Smooth muscle cell (in vitro differentiated cells): ENCODE data around the gene CLTCL1. TPM values are rescaled to one million over a fixed set of nuclear protein-coding genes. Genes with fewer than 3 reads are reported as not detected.

ENCODE experiments used
- DNase-seq: peaks from one replicate; lab custom pipeline; 2025; ENCODE audit not compliant: unreplicated experiment; lab: John Stamatoyannopoulos, UW
- H2AFZ ChIP-seq: fragments of 200-600 bp; sonication (generic); 2 replicates; pipeline ENCODE4 v1.6.0; 2016; ENCODE audit warnings: antibody characterized with exemption, low read depth, mild to moderate bottlenecking
- H3F3A ChIP-seq: fragments of 200-600 bp; sonication (generic); 2 replicates; pipeline ENCODE4 v1.6.0; 2017; ENCODE audit warnings: antibody characterized with exemption, low read depth
- H3K27ac ChIP-seq: fragments of 200-600 bp; sonication (generic); 2 replicates; pipeline ENCODE4 v1.5.1; 2016; ENCODE audit warnings: low read depth, mild to moderate bottlenecking
- H3K27me3 ChIP-seq: fragments of 200-600 bp; sonication (generic); 2 replicates; pipeline ENCODE4 v1.6.1; 2016; ENCODE audit warnings: low read depth, mild to moderate bottlenecking
- H3K36me3 ChIP-seq: fragments of 200-600 bp; sonication (generic); 2 replicates; pipeline ENCODE4 v1.5.1; 2016; ENCODE audit warnings: low read depth
- H3K4me1 ChIP-seq: fragments of 200-600 bp; sonication (generic); 2 replicates; pipeline ENCODE4 v1.5.1; 2016; ENCODE audit warnings: low read depth
- H3K4me2 ChIP-seq: fragments of 200-600 bp; sonication (generic); 2 replicates; pipeline ENCODE4 v1.6.0; 2016; ENCODE audit warnings: mild to moderate bottlenecking
- H3K4me3 ChIP-seq: fragments of 200-600 bp; sonication (generic); 2 replicates; pipeline ENCODE4 v1.5.1; 2016; ENCODE audit warnings: mild to moderate bottlenecking
- H3K79me2 ChIP-seq: fragments of 200-600 bp; sonication (generic); 2 replicates; pipeline ENCODE4 v1.6.0; 2016; ENCODE audit warnings: low read depth, mild to moderate bottlenecking
- H3K9ac ChIP-seq: fragments of 200-600 bp; sonication (generic); 2 replicates; pipeline ENCODE4 v1.6.0; 2016; ENCODE audit warnings: low read depth
- H3K9me3 ChIP-seq: fragments of 200-600 bp; sonication (generic); replicated peaks from 2 replicates; pipeline ENCODE4 v1.5.1; 2016; ENCODE audit warnings: low read depth
- H4K20me1 ChIP-seq: fragments of 200-600 bp; sonication (generic); 2 replicates; pipeline ENCODE4 v1.6.0; 2016; ENCODE audit warnings: low read depth
- WGBS: methylation state at CpG from one replicate; pipeline ENCODE4 v1.1.7; 2016; ENCODE audit warnings: low lambda C conversion rate; 5-methylcytosine and 5-hydroxymethylcytosine counted together
- polyA plus RNA-seq: library from polyadenylated mRNA; unstranded; fragments of >200 nt; fragmentation: Nextera tagmentation; extraction: Ambion mirVana; gene quantifications from 2 replicates; pipeline ENCODE4 v1.2.1, GENCODE V29; 2016
- total RNA-seq: library from RNA; depleted of rRNA; stranded (reverse); fragments of >200 nt; gene quantifications from 2 replicates; pipeline ENCODE4 v1.2.3, GENCODE V29; 2014
- TF ChIP-seq, protein P1 (sequence below): fragments of 200-600 bp; sonication (generic); IDR thresholded peaks from 2 replicates; pipeline ENCODE4 v1.5.1; 2017; ENCODE audit warnings: borderline replicate concordance, mild to moderate bottlenecking, antibody characterized with exemption; ENCODE audit not compliant: insufficient read depth, poor library complexity, severe bottlenecking

CLTCL1 gene
- total and polyA plus RNA-seq, 2 experiments from 2014 or later, result 4.7 to 9.0 TPM

DNA sequence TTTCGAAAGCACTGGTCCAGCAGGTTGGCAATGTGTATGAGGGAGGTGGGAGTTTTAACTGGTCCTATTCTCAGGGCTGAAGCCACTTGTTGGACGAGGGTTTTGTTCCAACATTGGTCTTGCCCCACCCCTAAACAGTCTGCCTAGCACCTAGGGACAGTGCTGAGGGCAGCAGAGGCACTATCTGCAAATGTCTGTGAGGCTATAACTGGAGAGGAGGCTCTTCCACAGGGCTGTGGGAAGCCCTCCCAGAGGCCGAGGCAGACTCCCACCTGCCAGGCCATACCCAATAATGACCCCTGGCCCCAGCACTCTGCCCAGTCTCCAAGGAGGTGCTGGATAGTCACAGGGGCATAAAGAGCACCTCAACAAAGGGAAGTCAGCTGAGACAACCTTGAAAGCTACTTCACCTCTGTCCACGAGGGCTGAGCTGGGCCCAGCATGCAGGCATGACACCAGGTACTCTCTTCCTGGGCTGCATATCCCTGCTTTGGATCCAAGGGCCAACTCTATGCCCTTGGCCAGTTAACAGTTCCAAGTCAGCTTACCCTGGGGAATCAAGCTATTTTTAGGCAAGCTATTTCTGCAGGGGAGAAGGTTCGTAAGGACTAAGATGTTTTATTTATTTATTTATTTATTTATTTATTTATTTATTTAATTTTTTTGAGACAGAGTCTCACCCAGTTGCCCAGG is 72.8 kb downstream of the CLTCL1 start:
- DNase-seq, result no peak
- WGBS, result 88% methylated on average over 5 of the region's 5 CpGs
- Histone ChIP-seq H2AFZ (no peak overlapping the region), H3K27ac (no peak overlapping the region), H3K79me2 (no peaks in the 10 kb centered on the region), H3K4me1 (no peaks in the 10 kb centered on the region), H3K27me3 (no peaks in the 10 kb centered on the region), H4K20me1 (no peaks in the 10 kb centered on the region), H3K4me2 (no peak overlapping the region), H3F3A (no peaks in the 10 kb centered on the region), H3K9me3 (no peaks in the 10 kb centered on the region), H3K9ac (no peak overlapping the region), H3K4me3 (no peak overlapping the region), H3K36me3 (peaks cover 6% of the 10 kb centered on the region)
- TF ChIP-seq, protein P1, sequence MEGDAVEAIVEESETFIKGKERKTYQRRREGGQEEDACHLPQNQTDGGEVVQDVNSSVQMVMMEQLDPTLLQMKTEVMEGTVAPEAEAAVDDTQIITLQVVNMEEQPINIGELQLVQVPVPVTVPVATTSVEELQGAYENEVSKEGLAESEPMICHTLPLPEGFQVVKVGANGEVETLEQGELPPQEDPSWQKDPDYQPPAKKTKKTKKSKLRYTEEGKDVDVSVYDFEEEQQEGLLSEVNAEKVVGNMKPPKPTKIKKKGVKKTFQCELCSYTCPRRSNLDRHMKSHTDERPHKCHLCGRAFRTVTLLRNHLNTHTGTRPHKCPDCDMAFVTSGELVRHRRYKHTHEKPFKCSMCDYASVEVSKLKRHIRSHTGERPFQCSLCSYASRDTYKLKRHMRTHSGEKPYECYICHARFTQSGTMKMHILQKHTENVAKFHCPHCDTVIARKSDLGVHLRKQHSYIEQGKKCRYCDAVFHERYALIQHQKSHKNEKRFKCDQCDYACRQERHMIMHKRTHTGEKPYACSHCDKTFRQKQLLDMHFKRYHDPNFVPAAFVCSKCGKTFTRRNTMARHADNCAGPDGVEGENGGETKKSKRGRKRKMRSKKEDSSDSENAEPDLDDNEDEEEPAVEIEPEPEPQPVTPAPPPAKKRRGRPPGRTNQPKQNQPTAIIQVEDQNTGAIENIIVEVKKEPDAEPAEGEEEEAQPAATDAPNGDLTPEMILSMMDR, result no peak

GRCh38 chr22:19216579-19216978 is 74.9 kb downstream of the CLTCL1 start:
- DNase-seq, result no peak
- TF ChIP-seq, protein P1, result no peak
- Histone ChIP-seq H4K20me1 (no peaks in the 10 kb centered on the region), H3K4me3 (no peak overlapping the region), H3K79me2 (no peaks in the 10 kb centered on the region), H3K9ac (no peak overlapping the region), H3K27me3 (no peaks in the 10 kb centered on the region), H3F3A (no peaks in the 10 kb centered on the region), H3K9me3 (no peaks in the 10 kb centered on the region), H3K4me1 (no peaks in the 10 kb centered on the region), H3K36me3 (no peaks in the 10 kb centered on the region), H3K4me2 (no peak overlapping the region), H3K27ac (no peak overlapping the region), H2AFZ (no peak overlapping the region)
- 91% methylated on average over 5 of the region's 5 CpGs for WGBS

- no peaks in the 10 kb centered on the region for H3K4me1 ChIP-seq
- no peak overlapping the region for H3K4me2 ChIP-seq
- H3K36me3 ChIP-seq, result no peaks in the 10 kb centered on the region
- no peak for DNase-seq
- no peak overlapping the region for H3K27ac ChIP-seq
- no peaks in the 10 kb centered on the region for H3K9me3 ChIP-seq
- TF ChIP-seq, protein P1, result no peak
- WGBS, result 94% methylated on average over 14 of the region's 14 CpGs
- H3K27me3 ChIP-seq, result no peaks in the 10 kb centered on the region
- no peaks in the 10 kb centered on the region for H4K20me1 ChIP-seq
- no peak overlapping the region for H3K4me3 ChIP-seq
- H3F3A ChIP-seq, result no peaks in the 10 kb centered on the region
- H3K9ac ChIP-seq, result no peak overlapping the region
- no peaks in the 10 kb centered on the region for H3K79me2 ChIP-seq
- no peak overlapping the region for H2AFZ ChIP-seq
These were observed 76.2 kb downstream of the CLTCL1 start for GRCh38 chr22:19215360-19215759.

- Histone ChIP-seq H3K9me3 (no peaks in the 10 kb centered on the region), H4K20me1 (no peaks in the 10 kb centered on the region), H3F3A (no peaks in the 10 kb centered on the region), H3K79me2 (no peaks in the 10 kb centered on the region), H3K27ac (no peak overlapping the region), H3K9ac (no peak overlapping the region), H3K36me3 (no peaks in the 10 kb centered on the region), H3K4me3 (no peak overlapping the region), H3K4me2 (no peak overlapping the region), H2AFZ (no peak overlapping the region), H3K4me1 (no peaks in the 10 kb centered on the region), H3K27me3 (no peaks in the 10 kb centered on the region)
- 67% methylated on average over 4 of the region's 4 CpGs for WGBS
- DNase-seq, result no peak
- TF ChIP-seq, protein P1, result no peak
These were observed 77.4 kb downstream of the CLTCL1 start for GRCh38 chr22:19214078-19214473.
